NCI-H748 (cell line): ENCODE measurements around the gene COMP.

Experiments
- DNase-seq: peaks from one replicate; lab custom pipeline; 2025; ENCODE audit not compliant: unreplicated experiment; lab: John Stamatoyannopoulos, UW

The COMP gene

DNA sequence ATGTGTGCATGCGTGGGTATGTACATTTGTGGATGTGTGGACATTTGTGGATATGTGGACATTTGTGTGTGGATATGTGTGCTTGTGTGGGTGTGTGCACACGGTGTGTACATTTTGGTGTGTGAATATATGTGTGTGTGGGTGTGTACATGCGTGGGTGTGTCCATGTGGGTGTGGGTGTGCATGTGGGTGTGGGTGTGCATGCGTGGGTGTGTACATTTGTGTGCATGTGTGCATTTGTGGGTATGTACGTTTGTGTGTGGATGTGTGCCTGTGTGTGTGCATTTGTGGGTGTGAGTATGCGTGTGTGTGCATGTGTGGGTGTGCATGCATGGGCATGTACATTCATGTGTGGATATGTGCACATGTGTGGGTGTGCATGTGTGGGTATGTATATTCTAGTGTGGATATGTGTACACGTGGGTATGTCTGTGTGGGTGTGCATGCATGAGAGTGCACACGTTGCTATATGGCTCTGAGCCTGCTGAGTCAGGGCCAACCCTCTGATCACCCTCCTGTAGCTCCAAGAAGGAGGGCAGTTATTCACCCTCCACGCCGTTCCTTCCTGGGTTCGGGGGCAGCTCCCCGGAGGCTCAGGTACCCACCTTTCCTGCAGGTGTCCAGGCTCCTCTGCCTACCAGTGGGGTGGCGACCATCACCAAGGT is 20.3 kb downstream of the COMP start:
- no peak for DNase-seq

DNA sequence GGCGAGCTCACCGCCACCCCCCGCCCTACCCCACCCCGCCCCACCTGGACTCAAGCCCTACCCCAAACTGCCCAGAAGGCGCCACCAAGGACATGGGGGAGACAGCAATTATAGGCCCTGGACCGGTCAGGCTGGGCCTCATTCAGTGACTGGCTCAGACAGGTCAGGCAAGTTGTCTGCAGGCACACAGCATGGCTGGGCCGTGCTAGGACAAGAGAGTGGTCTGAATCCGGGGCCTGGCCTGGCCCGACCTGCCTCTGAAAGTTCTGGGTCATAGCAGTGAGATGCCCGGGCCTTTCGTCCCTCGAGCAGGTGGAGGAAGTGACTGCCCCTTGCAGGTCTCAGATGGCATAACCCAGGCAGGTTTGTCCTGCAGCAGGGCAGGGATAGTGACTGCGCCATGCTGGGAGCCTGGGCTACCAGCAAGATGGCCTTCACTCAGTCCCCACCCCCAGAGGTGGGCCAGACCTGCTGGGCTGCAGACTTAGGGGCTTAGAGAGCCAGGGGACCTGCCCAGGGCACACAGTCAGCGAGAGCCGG is 21.0 kb downstream of the COMP start:
- DNase-seq, result no peak

DNA sequence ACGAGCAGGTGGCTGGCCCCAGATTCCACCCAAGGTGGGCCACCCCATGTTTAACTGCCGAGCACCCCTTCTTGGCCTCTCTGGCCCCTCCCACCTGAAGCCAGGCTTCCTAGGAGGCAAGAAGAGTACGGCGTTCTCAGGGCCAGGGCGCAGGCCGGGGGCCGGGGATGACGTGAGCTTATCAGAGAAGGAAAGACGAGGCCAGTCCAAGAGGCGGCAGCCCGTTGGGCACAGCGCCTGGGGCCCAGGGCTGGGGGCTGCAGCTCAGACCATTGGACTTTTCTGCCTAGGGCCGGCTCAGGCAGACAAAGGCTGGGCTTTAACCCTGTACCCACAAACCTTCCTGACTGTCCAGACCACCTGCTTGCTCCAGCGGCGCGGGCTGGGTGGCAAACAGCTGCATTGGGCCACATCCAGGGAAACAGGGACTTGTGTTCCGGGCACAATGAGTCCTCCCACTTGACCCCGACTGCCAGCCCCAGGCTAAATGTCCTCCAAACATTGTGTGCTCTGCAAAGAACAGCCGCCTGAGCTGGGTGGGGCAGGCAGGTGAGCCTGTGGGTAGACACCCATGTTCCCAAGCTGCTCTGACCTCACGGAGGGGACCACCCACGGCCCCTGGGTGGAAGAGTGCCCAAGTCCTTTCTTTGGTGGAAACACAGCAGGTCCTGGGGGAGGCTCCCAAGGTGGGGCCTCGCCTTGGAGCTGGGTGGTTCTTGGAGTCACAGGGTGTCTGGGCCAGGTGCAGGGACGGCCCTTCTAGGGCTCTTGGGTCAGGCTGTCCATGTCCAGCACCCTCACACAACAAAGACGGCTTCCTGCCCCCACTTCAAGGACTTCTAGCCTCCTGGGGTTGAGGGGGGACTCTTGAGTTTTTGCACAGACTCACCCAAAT is 21.9 kb downstream of the COMP start:
- DNase-seq, result peak; percentile 41

DNA sequence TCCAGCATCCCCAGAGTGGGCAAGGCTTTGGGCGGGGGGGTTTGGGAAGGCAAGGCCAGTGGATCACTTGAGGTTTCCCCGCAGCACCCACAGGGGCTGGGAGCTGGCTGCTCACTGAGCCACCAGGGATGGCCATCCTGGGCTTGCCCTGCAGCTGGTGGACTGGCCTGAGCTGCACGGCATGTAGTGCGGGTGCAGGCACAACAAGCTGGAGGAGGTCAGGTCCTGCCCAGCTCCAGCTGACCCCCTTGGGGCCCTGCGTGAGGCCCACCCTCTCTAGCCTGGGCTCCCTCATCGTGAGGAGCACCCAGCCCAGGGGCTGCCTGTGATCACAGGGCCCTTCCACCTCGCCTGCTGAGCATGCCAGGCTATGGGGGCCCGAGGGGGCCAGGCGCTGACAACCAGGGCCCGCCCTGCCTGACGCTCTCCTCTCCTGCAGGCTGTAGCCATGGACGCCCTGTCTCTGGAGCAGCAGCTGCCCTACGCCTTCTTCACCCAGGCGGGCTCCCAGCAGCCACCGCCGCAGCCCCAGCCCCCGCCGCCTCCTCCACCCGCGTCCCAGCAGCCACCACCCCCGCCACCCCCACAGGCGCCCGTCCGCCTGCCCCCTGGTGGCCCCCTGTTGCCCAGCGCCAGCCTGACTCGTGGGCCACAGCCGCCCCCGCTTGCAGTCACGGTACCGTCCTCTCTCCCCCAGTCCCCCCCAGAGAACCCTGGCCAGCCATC is 22.9 kb downstream of the COMP start:
- no peak for DNase-seq

DNA sequence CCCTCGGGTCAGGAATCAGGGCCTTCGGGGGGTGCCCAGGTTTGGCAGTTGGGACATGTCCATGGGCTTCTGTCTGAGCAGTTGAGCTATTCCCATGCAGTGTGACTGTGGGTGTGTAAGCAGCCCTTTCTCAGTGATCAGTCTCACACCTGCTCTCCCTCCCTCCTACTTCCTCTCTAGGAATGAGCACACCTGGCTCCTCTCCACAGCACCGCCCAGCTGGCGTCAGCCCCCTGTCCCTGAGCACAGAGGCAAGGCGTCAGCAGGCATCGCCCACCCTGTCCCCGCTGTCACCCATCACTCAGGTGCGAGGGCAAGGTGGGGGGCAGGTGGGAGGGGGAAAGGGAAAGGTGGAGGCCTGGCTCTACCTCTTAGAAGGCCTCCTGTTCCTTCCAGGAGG is 25.9 kb downstream of the COMP start:
- DNase-seq, result peak; percentile 66

DNA sequence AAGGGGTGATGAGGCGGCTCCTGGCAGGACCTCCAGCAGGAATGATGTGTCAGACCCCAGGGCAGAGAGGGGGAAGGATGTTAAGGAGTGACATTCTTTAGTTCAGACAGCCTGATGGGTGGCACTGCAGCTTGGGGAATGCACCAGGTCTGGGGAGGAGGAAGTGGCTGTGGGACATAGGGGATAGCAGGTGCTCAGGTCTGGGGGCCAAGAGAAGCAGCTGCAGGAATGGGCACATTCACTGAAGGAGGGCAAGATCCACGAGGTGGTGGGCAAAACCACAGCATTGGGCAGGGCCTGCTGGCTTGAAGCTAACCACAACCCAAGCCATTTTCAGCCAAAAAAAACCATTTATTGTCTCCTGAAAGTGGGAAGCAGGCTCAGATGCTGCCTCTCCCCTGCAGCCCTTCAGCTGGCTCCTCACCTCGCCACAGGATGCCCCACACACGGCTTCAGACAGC is 26.5 kb downstream of the COMP start:
- DNase-seq, result no peak

DNA sequence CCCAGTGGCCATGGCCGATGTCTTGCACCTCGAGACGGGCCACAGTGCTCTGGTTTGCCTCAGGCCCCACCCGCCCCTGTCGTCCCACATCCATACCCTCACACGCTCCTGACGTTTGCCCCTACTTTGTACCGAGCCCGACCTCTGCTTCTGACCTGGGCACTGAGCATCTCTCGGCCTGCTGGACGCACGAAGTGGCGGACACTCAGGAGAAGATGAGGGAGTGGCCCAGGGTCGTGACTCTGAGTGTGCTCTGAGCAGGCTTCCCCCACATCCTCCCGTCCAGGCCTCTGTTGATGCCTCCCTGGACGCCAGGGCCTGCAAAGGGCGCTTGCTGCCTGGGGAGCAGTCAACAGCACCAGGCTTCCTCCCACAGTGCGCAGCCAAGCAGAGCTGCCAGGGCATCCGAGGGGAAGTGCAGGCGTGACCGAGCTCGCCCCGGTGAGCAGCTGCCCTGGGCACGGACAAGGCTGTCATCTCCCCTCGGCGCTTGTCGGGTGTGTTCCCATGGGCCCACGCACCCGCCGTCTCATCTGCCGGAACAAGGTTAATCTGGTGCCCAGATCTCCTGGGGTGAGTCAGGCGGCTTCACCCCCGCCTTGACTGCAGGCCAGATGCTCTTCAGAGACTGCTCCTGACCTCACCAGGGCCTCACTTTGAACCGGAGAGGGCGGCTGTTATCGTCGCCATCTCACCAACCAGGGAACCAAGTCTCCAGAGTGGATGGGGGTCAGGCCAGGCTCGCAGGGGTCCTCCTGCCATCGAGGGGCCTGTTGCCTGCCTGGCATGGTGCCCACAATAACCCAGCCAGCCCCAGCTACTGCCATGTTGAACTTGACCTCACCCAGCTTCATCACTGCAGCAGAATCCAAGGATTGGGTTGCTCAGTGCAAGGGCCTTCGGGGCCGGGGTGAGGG is 27.2 kb downstream of the COMP start:
- no peak for DNase-seq

DNA sequence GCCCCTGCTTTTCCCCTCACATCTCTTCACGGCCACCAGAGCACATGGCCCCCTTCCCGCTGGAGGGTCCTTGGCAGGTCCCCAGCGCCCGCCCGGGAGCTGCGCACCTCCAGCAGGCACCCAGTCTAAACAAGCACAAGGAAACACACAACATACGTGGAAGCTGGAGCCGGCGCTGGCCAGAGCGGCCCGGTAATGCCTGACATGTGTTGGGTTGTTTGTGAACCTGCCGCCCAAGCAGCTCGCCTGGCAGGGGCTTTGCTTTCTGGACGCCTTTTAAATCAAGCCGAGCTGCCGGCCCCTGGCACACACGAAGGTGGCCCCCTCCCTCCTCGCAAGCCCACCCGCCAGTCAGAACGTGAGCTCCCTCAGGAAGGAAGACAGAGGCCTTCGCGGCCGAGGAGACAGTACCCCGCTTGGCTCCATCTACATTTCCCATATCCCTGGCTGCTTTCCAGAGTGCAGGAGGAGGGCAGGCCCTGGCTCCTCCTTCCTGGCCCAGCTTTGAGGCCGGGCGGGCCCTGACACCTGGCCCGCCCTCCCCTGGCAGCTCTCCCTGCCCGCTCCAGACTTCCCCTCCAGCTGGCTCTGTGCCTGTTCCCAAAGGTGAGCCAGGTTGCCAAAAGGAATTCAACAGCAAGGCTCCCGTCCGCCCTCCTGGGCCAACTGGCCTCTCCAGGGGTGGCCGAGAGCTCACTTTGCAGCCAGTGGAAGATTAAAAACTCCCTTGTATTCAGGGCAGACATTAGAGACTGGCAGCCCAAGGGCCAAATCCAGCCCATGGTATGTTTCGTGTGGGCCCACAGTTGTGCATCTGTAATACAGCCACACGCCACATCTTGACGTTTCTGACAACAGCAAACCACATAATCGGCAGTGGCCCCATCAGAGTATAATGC is 28.7 kb downstream of the COMP start:
- DNase-seq, result peak; percentile 22

DNA sequence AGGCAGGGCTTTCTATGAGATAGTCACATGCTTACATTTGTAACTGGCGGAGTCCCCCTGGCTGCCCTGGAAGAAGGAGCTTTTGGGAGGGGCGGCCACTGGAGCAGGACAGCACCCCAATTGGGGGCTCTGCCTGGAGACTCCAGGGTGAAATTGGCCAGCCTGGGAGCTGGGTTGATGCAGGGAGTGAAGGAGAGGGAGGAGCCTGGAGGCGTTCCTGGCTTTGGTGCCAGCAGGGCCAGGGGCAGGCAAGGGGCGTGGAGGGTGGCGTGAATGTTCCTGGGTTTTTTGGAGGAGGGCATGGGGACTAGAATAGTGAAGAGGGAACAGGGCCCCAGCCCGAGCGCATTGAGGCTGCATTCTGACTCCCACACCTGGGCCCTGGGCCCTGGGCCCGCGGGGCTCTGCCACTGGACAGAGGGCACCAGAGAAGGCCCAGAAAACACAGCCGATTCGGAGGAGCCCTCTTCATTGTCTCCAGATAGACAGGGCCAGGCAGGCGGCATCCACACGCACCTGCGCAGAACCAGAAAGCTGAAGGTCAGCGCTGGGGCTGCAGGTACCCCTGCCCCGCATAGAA is 29.5 kb downstream of the COMP start:
- DNase-seq, result no peak

DNA sequence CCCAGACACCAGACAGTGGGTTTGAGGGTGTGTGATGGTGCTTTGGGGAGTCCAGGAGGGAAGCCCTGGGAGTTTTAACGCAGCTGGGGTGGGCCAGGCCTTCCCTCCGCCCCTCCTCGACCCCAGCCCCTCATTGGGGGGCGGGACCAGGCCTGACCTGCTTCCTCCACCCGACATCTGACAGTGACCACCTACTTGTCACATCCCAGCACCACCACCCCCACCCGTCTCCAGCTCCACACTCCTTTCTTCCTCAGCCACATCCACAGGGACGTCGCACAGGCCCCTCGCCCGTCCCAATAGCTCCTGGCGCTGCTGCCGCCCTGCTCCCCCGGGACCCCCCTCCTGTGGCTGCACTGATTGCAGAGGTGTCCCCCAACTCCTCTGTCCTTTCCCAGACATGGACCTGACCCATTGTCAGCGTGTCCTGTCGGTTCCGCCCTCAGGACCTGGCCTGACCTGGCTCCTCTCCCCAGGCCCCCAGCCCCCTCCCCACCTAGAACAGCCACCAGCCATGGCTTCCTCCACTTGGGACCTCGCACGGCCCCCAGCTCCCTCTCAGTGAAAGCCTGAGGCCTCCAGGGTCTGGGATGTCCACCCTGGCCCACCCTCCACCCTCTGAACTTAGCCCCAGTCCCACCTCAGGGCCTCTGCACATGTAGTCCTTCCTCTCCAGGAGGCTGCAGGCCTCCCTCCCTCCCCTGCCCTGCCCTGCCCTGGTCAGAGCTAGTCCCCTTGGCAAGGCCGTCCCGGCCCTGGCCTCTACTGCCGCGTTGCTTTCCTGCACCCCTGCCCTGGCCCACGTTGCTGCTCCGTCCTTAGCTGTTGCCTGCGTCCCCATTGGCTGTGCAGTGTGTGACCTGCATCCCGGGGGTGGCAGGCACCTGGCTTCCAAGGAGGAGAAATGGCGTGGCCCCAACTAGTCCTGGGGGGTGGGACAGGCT is 30.4 kb downstream of the COMP start:
- no peak for DNase-seq

DNA sequence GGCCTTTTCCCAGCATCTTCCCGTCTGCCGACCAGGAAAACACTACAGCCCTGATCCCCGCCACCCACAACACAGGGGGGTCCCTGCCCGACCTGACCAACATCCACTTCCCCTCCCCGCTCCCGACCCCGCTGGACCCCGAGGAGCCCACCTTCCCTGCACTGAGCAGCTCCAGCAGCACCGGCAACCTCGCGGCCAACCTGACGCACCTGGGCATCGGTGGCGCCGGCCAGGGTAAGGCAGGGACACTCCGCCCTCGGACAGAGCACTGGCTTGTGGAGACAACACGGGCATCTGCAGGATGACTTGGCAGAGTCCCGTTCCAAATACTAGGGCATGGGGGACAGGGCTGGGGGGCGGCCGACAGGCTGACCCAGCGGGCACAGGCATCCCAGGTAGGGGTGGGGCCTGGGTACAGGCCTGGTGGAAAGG is 31.1 kb downstream of the COMP start:
- no peak for DNase-seq

DNA sequence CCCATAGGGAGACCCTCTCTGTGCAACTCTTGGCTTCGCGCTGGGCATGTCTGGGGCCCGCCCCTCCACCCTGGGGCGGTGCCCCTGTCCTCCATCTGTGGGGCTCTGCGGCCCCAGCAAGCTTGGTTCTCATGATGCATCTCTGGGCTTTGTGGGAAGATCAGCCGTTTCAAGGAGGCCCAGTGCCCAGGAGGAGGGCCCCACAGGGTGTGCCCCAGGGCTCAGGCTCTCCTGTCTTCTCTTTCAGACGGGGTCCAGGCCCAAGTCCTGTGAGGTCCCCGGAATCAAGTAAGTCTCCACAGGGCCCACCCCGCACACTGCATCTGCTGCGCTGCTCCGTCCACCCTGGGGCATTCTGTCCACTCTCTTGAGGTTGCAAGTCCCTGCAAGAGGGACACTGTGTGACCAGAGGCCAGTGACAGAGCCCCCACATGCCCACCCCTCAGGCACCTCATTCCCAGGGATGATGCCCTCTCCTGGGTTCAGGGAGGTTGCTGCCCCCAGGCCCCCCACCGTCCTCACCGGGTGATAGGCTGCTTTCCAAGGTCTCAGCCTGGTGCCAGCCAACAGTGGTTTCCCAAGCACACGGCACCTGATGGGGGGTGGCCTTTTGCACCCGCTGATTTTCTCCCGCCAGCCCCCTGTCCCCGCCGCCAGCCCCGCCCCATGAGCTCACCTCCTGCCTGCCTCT is 31.7 kb downstream of the COMP start:
- no peak for DNase-seq

DNA sequence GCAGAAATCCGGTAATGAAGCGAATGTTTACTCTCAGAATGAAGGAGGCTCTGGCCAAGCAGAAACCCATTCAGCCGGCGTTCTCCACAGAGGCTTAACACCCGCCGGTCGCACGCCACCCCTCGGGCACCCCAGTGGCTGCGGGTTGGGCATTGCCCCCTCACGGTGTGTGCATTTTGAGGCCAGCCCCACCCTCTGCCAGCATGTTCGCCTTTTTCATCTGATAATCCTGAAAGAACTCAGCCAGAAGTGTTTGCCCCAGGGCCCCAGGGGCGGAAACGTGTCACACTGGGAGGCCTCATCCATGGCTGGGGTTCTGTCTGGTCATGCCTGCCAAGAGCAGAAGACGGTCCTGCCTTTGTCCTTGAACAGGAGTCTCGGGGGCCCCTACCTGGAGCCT is 34.2 kb downstream of the COMP start:
- DNase-seq, result no peak

DNA sequence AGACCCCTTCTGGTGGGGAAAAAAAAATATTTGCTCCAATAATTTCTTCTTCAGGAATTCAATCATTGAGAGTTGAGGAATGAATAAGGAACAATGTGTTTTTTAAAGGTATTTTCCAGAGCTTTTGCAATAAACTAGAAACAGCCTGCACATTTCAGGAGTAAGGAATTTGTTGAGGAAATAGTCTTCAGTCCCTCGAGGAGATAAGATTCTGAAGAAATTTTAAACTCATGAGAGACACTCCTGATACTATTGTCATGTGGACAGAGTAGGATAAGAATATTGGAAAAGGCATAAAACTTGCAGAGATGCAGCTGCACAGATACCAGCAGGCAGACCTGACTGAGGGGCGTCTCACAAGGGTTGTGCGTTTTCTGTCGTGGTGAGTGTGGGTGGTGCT is 36.6 kb downstream of the COMP start:
- DNase-seq, result no peak

DNA sequence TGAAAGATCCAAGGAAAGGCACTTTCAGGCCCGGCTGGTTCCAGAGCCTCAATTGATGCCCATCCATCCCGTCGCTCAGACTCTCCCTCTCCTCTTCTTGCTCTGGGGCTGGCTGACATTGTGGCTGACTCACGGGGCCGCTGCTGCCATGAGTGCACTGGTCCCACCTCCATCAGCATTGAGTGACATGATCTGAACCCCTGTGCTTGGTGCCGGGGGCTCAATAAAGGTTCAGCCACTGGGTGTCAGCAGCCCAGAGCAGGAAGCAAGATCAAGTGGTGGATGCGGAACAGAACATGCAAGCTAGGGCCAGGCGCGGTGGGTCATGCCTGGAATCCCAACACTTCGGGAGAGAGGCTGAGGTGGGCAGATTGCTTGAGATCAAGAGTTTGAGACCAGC is 39.5 kb downstream of the COMP start:
- DNase-seq, result no peak

DNA sequence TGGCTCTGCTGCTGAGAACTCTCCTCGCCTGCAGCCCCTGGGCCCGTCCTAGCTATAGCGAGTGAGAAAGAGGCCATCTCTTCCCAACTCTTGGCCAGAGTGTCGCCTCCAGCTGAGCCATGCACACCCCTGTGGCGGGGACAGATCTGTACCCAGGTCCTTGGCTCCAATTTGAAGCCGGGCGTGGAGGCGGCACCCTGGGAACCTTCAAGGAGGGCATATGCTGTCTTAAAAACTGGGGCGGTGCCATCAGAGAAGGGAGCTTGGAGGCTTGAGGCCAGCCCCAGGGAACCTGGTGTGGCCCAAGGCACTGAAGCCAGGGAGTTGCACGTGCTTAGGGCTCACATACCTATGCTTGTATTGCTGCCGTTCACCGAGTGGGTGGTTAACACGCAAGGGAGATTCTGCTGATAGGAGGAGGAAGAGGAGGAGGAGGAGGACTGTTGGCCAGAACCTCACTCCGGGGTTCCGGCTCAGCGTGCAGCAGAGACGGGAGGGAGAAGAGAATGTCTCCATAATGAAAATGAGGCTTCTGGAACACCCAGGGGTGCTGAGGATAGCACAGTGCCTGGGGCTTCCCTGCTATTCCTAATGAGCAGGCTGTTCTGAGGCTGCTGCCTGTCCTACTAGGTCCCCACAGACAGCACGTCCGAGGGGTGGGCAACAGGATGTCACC is 40.7 kb downstream of the COMP start:
- no peak for DNase-seq
